NCI-H1436 (cell line): Measurements from ENCODE around the gene HCN4.

Source experiments
- DNase-seq: peaks from one replicate; lab custom pipeline; 2025; lab: John Stamatoyannopoulos, UW

The HCN4 gene

DNA sequence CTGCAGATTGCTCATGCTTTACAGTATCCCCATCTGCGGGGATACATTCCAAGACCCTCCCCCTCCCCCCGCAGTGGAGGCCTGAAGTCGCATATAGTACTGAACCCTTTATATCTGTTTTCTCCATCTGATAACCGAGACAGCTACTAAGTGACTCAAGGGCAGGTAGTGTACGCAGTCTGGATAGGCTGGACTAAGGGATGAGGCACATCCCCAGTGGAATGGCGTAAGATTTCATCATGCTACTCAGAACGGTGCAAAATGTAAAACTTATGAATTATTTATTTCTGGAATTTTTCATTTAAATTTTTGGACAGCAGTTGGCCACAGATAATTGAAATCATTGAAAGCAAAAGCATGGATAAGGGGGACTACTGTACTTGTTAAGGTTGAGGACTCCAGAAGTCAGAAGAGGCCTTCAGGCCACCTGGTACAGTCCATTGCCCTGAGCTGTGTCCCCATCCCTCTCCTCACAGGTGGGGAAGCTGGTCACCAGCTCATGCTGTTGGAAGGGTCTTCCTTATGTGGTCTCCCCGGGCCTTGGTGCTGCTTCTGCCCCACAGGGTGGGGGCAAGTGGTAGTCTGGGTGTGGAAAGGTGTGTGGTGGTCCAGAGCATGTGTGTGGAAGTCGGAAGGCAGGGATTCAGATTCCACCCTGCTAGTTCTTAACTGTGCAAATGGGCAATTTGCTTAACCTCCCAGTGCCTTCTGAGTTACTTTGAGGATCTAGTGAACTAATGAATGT lies 72.0 kb downstream of the HCN4 start:
- DNase-seq = no peak

- no peak for DNase-seq
These were observed 73.0 kb downstream of the HCN4 start for GRCh38 chr15:73295630-73296286.

DNA sequence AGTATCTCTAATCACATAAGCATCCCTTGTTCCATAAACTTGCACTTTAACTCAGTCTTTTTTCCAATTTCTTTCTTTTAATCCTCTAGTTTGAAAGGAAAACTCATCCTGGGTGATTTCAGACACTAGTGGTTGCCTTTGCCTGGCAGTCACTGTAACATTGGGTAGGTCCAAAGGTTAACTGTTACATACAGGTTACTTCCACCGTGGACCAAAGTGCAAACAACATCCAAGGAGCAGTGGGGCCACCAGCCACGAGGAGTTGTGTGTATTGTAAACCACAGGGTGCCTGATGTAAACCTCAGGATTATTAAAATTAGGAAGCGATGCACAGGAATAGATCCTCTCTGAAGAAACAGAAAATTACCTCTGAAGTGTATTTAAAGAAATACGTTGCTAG lies 75.0 kb downstream of the HCN4 start:
- DNase-seq = no peak

- DNase-seq = no peak
These were observed 77.3 kb downstream of the HCN4 start for GRCh38 chr15:73291441-73291840.

- no peak for DNase-seq
These were observed 81.7 kb downstream of the HCN4 start for GRCh38 chr15:73287019-73287418.

DNA sequence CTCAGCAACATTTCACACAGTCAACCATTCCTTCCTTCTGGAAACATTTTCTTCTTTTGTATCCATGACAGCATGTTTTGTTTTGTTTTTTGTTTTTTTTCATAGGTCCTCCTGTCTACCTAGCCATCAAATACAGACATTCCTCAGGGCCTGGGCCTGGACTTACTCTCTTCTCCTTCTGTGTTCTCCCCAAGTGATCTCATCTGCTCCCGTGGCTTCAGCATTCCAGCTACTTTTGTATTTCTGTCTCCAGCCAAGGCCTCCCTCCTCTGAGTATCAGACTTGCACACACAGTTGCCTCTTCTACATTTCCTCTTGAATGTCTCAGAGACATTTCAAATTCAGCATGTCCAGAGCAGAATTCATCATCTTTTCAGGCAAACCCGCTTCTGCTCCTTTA lies 82.4 kb downstream of the HCN4 start:
- DNase-seq = no peak

- no peak for DNase-seq
These were observed 84.6 kb downstream of the HCN4 start for GRCh38 chr15:73284090-73284716.

DNA sequence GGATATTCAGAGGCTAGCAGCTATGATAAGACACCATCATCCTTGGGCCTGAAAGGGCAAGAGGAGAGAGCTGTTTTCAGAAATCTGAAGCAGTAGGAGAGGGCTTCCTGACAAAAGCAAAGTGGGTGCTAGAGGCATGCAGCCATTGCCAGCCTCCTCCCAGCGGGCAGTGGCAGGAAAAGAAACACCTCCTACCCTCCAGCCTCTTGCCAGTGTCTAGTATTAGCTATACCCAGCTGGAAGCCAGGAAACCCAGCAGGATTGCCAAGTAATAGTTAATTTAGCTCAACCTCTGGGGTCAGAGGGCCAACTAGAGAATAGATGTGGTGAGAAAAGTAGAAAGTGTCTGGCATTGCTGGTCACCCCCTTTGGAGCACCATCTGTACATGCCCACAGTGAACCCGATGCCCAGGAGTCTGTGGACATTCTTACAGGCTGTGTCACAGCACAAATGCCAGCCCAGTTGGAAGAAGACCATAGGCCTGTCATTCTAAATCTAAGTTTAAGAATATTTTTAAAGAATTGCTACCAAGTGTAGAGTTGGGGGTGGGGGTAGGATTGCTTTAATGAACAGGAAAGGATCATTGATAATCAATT lies 85.3 kb downstream of the HCN4 start:
- DNase-seq = no peak

- DNase-seq = no peak
These were observed 86.0 kb downstream of the HCN4 start for GRCh38 chr15:73282567-73283365.

DNA sequence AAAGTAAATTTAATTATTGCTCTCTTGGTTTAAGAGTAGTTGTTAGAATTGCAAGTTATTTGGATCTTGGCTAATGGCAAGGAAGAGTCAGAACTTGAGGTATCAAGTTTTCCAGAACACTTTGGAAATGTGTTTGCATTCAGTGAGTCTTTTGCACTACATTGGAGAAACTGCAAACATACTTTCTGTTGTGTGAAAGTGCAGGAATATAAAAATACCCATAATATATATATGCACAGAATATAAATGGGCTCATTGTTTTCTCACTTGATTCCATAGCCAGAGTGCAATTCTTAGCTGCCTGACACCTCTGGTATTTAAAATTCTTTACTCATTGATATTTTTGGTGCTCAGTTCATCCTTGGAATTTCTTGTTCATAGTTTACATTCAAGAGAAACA lies 92.9 kb downstream of the HCN4 start:
- no peak for DNase-seq

- peak; percentile 30 for DNase-seq
These were observed 95.4 kb downstream of the HCN4 start for GRCh38 chr15:73273181-73274002.

GRCh38 chr15:73270366-73271097 lies 98.2 kb downstream of the HCN4 start:
- DNase-seq = no peak
